ENCODE measurements around the gene AFF3.
"Not testable (repeated sequence)": the region's sequence is repeated elsewhere in the genome, so short reads cannot be mapped to it uniquely, and the experiment has no call there.

Gene AFF3

GRCh38 chr2:99940963-99941362 is 201.4 kb downstream of the AFF3 start:
- in situ Hi-C loops (cut with MboI; ENCODE audit: low sequenced_read_pairs): no loop called here

GRCh38 chr2:99939135-99939534 is 203.3 kb downstream of the AFF3 start:
- in situ Hi-C loops (cut with MboI; ENCODE audit: low sequenced_read_pairs): no loop called here

- in situ Hi-C loops (cut with MboI; ENCODE audit: low sequenced_read_pairs): no loop called here
Observed at GRCh38 chr2:99938250-99938649, 204.1 kb downstream of the AFF3 start.

GRCh38 chr2:99936065-99936464 is 206.3 kb downstream of the AFF3 start:
- in situ Hi-C loops (cut with MboI; ENCODE audit: low sequenced_read_pairs): no loop called here

- in situ Hi-C loops (cut with MboI; ENCODE audit: low sequenced_read_pairs): no loop called here
Observed at GRCh38 chr2:99935662-99936061, 206.7 kb downstream of the AFF3 start.

- in situ Hi-C loops (cut with MboI; ENCODE audit: low sequenced_read_pairs): no loop called here
Observed at GRCh38 chr2:99933894-99934650, 208.3 kb downstream of the AFF3 start.

GRCh38 chr2:99933491-99933890 is 208.9 kb downstream of the AFF3 start:
- in situ Hi-C loops (cut with MboI; ENCODE audit: low sequenced_read_pairs): not testable (repeated sequence)

- in situ Hi-C loops (cut with MboI; ENCODE audit: low sequenced_read_pairs): no loop called here
Observed at GRCh38 chr2:99928470-99929053, 213.8 kb downstream of the AFF3 start.

- in situ Hi-C loops (cut with MboI; ENCODE audit: low sequenced_read_pairs): not testable (repeated sequence)
Observed at GRCh38 chr2:99927690-99928207, 214.6 kb downstream of the AFF3 start.

GRCh38 chr2:99926986-99927385 is 215.4 kb downstream of the AFF3 start:
- in situ Hi-C loops (cut with MboI; ENCODE audit: low sequenced_read_pairs): no loop called here

GRCh38 chr2:99925960-99926359 is 216.4 kb downstream of the AFF3 start:
- in situ Hi-C loops (cut with MboI; ENCODE audit: low sequenced_read_pairs): no loop called here

- in situ Hi-C loops (cut with MboI; ENCODE audit: low sequenced_read_pairs): no loop called here
Observed at GRCh38 chr2:99922664-99923063, 219.7 kb downstream of the AFF3 start.

- in situ Hi-C loops (cut with MboI; ENCODE audit: low sequenced_read_pairs): no loop called here
Observed at GRCh38 chr2:99921903-99922302, 220.5 kb downstream of the AFF3 start.

GRCh38 chr2:99918389-99918788 is 224.0 kb downstream of the AFF3 start:
- in situ Hi-C loops (cut with MboI; ENCODE audit: low sequenced_read_pairs): no loop called here

GRCh38 chr2:99915108-99915675 is 227.2 kb downstream of the AFF3 start:
- in situ Hi-C loops (cut with MboI; ENCODE audit: low sequenced_read_pairs): no loop called here

GRCh38 chr2:99911736-99912135 is 230.7 kb downstream of the AFF3 start:
- in situ Hi-C loops (cut with MboI; ENCODE audit: low sequenced_read_pairs): no loop called here

GRCh38 chr2:99910902-99911301 is 231.5 kb downstream of the AFF3 start:
- in situ Hi-C loops (cut with MboI; ENCODE audit: low sequenced_read_pairs): no loop called here

- in situ Hi-C loops (cut with MboI; ENCODE audit: low sequenced_read_pairs): no loop called here
Observed at GRCh38 chr2:99905636-99906035, 236.8 kb downstream of the AFF3 start.

GRCh38 chr2:99905025-99905424 is 237.4 kb downstream of the AFF3 start:
- in situ Hi-C loops (cut with MboI; ENCODE audit: low sequenced_read_pairs): no loop called here

GRCh38 chr2:99903981-99904380 is 238.4 kb downstream of the AFF3 start:
- in situ Hi-C loops (cut with MboI; ENCODE audit: low sequenced_read_pairs): no loop called here

GRCh38 chr2:99900556-99900955 is 241.8 kb downstream of the AFF3 start:
- in situ Hi-C loops (cut with MboI; ENCODE audit: low sequenced_read_pairs): no loop called here

- in situ Hi-C loops (cut with MboI; ENCODE audit: low sequenced_read_pairs): no loop called here
Observed at GRCh38 chr2:99899882-99900281, 242.5 kb downstream of the AFF3 start.
